ENCODE measurements around the gene DNM2.
"Not testable (repeated sequence)": the region's sequence is repeated elsewhere in the genome, so short reads cannot be mapped to it uniquely, and the experiment has no call there.

DNM2 gene

DNA sequence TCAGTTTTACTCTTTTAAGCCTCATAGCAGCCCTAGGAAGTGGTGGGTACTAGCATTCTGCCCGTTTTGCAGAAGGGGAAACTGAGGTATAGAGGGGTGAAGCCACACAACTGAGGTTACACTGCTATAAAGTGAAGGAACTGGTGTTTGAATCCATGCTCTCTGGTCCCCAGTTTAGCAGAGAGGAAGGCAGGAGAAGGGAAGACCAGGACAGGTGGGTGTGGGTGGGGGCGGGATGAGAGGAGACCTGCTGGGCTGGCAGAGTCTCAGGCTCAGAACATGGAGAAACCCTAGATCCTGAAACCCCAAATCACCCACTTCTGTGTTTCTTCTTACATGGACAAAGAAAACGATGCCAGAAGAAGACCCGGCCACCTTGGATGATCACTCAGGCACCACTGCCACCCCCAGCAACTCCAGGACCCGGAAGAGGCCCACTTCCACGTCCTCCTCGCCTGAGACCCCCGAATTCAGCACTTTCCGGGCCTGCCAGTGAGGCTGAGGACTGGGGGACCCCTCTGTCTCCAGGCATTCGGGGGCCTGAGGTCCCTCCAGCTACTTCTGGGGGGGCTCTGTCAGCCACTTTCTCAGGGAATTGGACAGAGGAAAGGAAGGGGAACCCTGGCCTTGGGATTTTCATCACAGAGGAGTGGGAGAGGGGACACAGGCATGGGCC lies 151.1 kb downstream of the DNM2 start:
- TF ChIP-seq, protein P1, sequence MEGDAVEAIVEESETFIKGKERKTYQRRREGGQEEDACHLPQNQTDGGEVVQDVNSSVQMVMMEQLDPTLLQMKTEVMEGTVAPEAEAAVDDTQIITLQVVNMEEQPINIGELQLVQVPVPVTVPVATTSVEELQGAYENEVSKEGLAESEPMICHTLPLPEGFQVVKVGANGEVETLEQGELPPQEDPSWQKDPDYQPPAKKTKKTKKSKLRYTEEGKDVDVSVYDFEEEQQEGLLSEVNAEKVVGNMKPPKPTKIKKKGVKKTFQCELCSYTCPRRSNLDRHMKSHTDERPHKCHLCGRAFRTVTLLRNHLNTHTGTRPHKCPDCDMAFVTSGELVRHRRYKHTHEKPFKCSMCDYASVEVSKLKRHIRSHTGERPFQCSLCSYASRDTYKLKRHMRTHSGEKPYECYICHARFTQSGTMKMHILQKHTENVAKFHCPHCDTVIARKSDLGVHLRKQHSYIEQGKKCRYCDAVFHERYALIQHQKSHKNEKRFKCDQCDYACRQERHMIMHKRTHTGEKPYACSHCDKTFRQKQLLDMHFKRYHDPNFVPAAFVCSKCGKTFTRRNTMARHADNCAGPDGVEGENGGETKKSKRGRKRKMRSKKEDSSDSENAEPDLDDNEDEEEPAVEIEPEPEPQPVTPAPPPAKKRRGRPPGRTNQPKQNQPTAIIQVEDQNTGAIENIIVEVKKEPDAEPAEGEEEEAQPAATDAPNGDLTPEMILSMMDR (IDR thresholded peaks at IDR 0.05; ENCODE audit: control insufficient read depth, insufficient read depth, low read depth, low read length, missing control alignments), result no peak
- DNase-seq (ENCODE audit: low read depth), result no peak
- no peak overlapping the region for H3K4me3 ChIP-seq (ENCODE audit: control insufficient read depth, low read depth, low read length)

DNA sequence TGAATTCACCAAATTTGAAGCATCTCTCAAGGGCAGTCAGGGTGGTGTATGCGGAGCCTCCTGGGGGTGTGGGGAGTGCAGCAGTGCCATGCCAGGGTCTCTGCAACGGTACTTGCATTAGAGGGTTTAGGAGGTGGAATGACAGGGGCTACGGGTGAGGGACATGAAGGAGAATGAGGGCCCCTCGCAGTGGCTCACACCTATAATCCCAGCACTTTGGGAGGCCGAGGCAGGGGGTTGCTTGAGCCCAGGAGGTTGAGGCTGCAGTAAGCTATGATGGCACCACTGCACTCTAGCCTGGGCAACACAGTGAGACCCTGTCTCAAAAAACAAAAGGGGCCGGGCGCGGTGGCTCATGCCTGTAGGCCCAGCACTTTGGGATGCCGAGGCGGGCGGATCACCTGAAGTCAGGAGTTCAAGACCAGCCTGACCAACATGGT lies 152.0 kb downstream of the DNM2 start:
- not testable (repeated sequence) for DNase-seq (ENCODE audit: low read depth); H3K4me3 ChIP-seq (ENCODE audit: control insufficient read depth, low read depth, low read length)

DNA sequence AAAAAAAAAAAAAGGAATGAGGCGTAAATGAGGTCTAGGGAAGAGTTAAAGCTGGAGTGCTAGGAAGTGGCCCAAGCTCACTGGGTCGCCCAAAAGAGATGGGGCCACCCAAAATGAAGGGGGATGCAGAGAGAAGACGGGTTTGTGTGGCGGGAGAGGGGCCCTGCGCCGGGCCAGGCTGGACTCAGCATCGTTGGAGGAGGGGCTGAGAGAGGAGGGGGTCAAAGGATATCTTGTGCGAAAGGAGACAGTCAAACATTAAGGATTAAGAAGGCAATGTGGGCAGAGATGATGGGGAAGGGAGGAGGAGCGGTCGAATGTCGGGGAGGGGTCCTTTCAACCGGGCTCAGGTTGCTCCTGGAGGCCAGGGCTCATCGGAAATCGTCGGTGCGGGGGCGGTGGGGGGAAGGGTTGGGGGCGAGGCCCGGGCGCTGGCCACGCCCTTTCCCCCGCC lies 152.6 kb downstream of the DNM2 start:
- TF ChIP-seq, protein P1 (IDR thresholded peaks at IDR 0.05; ENCODE audit: control insufficient read depth, insufficient read depth, low read depth, low read length, missing control alignments), result no peak
- peak overlapping the region; percentile 49 for H3K4me3 ChIP-seq (ENCODE audit: control insufficient read depth, low read depth, low read length)
- DNase-seq (ENCODE audit: low read depth), result no peak

DNA sequence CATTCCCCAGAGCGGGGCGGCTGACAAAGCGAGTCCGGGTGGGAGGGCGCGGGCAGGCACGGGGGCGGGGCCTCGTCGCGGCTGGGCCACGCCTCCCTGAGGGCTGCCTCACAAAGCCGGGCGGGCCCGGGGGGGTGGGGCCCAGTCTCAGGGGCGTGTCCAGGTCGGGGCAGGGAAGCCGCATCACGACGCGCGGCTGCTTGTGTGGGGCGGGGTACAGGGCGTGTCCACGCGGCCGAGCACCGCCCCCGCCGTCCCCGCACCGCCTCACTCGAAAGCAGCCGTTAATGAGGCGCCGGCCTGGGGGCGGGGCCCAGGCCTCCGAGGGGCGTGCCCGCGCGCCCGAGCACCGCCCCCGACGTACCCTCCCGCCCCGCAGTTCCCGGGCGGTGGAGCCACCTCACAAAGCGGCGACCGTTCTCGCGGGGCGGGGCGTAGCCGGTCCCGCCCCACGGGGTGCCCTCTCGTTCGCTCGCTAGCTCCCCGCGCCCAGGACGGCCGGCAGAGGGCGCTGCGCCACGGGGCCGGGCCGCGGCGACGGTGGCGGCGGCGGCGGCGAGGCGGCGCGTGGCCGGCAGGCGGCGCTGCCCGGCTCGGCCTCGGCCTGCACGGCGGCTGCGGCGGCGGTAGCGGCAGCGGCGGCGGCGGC lies 153.2 kb downstream of the DNM2 start, which contains the start of gene CARM1:
TSS of gene CARM1 (plus strand) at position 599 of the 649 bp plus-strand sequence. CDS start 150 bp downstream, outside the sequence.
- peak; percentile 85 for DNase-seq (ENCODE audit: low read depth)
- peak within 1 kb of the TSS; percentile 69 for H3K4me3 ChIP-seq (ENCODE audit: control insufficient read depth, low read depth, low read length)
- TF ChIP-seq, protein P1 (IDR thresholded peaks at IDR 0.05; ENCODE audit: control insufficient read depth, insufficient read depth, low read depth, low read length, missing control alignments), result peak; percentile 56

DNA sequence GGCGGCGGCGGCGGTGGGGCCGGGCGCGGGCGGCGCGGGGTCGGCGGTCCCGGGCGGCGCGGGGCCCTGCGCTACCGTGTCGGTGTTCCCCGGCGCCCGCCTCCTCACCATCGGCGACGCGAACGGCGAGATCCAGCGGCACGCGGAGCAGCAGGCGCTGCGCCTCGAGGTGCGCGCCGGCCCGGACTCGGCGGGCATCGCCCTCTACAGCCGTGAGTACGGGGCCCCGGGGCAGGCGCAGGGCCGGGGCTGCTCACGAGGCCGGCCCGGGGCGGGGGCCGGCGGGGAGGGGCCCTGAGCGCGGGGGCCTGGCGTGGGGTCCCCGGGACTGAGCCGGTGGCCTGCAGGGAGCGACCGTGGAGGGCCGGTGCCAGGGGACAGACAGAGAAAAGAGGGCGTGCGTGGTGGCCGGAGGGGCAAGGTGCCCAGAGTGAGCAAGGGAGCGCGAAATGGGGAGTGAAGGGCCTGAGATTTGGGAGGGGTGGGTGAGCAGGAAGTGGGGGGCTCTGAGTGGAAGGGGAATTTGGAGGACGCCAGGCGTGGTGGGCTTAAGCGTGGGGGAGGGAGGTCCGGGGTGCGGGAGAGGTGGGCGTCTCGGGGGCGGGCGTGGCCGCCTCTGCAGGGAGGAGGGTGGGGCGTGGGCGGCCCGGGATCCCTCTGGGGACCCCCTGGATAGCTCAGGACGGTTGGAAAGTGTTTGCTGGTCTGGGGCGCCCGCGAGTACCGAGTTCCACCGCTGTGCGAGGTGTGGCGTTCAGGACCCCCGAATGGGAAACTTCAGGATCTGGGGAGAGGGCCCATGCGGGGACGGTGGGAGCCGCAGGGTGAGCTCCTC lies 154.0 kb downstream of the DNM2 start:
- no peak for DNase-seq (ENCODE audit: low read depth)
- TF ChIP-seq, protein P1 (IDR thresholded peaks at IDR 0.05; ENCODE audit: control insufficient read depth, insufficient read depth, low read depth, low read length, missing control alignments), result no peak
- H3K4me3 ChIP-seq (ENCODE audit: control insufficient read depth, low read depth, low read length), result peak overlapping the region; percentile 69

DNA sequence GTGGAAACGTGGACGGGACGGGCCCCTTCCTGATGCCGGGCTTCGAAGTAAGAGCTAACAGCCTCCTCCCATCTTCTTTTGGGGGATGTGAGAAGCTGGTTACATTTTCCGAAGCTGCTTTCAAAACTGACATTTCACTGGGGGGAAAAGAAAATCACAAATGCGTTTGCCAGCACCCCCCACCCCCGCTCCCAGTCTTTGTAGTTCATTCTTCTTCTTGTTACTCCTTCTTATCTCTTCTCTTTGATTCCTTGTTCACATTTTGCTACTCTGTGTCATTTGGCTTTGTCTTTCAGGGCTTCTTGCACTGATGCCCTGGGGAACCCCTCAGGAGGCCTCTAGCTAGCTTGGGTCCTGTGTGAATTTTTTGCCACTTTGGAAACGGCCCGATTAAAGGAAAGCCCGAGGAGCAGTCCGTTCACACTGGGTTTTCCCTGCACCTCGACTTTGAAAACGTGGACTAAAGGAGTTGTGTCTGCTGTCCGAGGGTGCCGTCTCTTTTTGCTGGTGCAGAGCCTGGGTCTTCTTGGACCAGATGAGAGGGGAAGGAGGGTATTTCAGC lies 154.7 kb downstream of the DNM2 start:
- TF ChIP-seq, protein P1 (IDR thresholded peaks at IDR 0.05; ENCODE audit: control insufficient read depth, insufficient read depth, low read depth, low read length, missing control alignments), result no peak
- no peak for DNase-seq (ENCODE audit: low read depth)

More for the DNA sequence above, 154.7 kb downstream of the DNM2 start:
- peak overlapping the region; percentile 69 for H3K4me3 ChIP-seq (ENCODE audit: control insufficient read depth, low read depth, low read length)
